Brain microvascular endothelial cell (primary cell): ENCODE measurements around the gene AMN.
A peak's percentile ranks its signal among the peaks of the same experiment; 100 is the strongest.
"Not testable (repeated sequence)": the region's sequence is repeated elsewhere in the genome, so short reads cannot be mapped to it uniquely, and the experiment has no call there.

Experiments used
- DNase-seq: peaks from one replicate; pipeline ENCODE4 v3.0.0-alpha.2; 2020
- H3K27ac ChIP-seq: fragments of 250-450 bp; sonication (Bioruptor Pico); 2 replicates; pipeline ENCODE4 v1.5.1; 2020; ENCODE audit warnings: mild to moderate bottlenecking, moderate library complexity
- H3K27me3 ChIP-seq: fragments of 250-450 bp; sonication (Bioruptor Pico); replicated peaks from 2 replicates; pipeline ENCODE4 v1.5.1; 2020; ENCODE audit warnings: mild to moderate bottlenecking
- H3K36me3 ChIP-seq: fragments of 250-450 bp; sonication (Bioruptor Pico); replicated peaks from 2 replicates; pipeline ENCODE4 v1.5.1; 2020; ENCODE audit warnings: mild to moderate bottlenecking
- H3K4me3 ChIP-seq: 2 replicates; pipeline ENCODE4 v1.5.1; 2011; ENCODE audit warnings: low read depth, mild to moderate bottlenecking, control low read depth, low read length, moderate library complexity
- in situ Hi-C: cut with HindIII; loops from 2 replicates; pipeline ENCODE4 v1.10.0; 2017; ENCODE audit warnings: low sequenced_read_pairs, low pct_ligation_motif_present
- TF ChIP-seq, protein P1 (sequence below): IDR thresholded peaks from 2 replicates; pipeline ENCODE4 v1.5.1; 2011; ENCODE audit warnings: low read depth, mild to moderate bottlenecking, moderate library complexity, low read length, control low read depth, inconsistent platforms; ENCODE audit errors: missing control alignments

The AMN gene

DNA sequence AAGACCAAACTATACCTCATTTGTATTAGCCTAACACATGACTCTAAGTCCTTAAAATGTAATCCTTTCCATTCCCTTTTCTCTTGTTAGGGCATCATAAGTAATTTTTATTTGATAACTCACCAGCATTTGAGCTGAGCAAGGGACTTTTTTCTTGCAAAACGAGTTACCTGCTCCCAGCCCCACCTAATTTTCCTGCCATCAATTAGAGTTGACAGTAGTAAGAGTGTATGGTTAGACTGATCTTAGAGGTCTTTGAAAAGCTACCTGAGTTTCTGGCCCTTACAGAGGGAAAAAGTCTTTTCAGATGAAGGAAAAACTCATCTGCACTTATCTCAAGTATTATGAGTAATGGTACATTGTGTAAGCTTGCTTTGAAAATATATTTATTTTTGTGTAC lies 33.7 kb upstream of the AMN start:
- in situ Hi-C loops, result no loop called here
- DNase-seq, result no peak
- Histone ChIP-seq H3K27me3 (no peaks in the 10 kb centered on the region), H3K36me3 (peaks cover 20% of the 10 kb centered on the region), H3K27ac (no peak overlapping the region), H3K4me3 (no peak overlapping the region)
- TF ChIP-seq, protein P1, sequence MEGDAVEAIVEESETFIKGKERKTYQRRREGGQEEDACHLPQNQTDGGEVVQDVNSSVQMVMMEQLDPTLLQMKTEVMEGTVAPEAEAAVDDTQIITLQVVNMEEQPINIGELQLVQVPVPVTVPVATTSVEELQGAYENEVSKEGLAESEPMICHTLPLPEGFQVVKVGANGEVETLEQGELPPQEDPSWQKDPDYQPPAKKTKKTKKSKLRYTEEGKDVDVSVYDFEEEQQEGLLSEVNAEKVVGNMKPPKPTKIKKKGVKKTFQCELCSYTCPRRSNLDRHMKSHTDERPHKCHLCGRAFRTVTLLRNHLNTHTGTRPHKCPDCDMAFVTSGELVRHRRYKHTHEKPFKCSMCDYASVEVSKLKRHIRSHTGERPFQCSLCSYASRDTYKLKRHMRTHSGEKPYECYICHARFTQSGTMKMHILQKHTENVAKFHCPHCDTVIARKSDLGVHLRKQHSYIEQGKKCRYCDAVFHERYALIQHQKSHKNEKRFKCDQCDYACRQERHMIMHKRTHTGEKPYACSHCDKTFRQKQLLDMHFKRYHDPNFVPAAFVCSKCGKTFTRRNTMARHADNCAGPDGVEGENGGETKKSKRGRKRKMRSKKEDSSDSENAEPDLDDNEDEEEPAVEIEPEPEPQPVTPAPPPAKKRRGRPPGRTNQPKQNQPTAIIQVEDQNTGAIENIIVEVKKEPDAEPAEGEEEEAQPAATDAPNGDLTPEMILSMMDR, result no peak

DNA sequence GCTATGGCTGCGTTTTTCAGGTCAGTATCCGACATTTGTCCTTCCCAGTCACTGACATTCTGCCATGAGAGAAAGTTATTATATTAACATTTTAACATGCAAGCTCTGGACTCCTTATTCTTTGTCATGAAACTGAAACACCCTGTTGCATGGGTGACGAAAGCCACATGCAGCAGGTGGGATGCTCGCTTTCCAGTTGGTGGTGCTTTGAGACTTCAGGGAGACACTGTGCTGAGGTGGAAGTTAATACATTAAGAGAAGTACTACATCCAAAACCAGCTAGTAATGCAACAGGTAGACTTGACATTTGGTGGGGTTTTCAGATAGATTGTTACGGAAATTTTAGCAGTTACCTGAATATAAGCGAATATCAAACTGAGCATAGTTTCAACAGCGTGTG lies 32.8 kb upstream of the AMN start:
- DNase-seq, result no peak
- peaks cover 22% of the 10 kb centered on the region for H3K36me3 ChIP-seq
- in situ Hi-C loops, result no loop called here
- no peak overlapping the region for H3K27ac ChIP-seq
- TF ChIP-seq, protein P1, result no peak
- H3K27me3 ChIP-seq, result no peaks in the 10 kb centered on the region
- no peak overlapping the region for H3K4me3 ChIP-seq

DNA sequence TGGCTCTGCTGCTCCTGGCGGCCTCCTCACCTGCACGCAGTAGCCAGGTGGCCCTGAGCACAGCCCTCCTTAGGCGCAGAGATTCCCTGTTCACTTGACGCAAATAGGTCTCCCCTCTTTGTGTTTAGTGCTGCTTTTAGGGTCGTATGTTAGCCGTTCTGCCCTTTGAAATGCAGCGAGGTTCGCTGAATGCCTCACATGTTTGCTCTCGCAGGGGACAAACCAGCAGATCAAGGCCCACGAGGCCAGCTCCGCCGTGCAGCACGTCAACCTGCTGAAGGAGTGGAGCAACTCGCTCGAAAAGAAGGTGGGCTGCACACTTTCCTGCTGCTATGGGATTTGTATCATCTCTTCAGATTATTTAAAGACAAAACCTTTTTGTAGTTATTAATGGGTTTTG lies 31.4 kb upstream of the AMN start:
- DNase-seq, result no peak
- TF ChIP-seq, protein P1, result no peak
- H3K36me3 ChIP-seq, result peaks cover 22% of the 10 kb centered on the region

DNA sequence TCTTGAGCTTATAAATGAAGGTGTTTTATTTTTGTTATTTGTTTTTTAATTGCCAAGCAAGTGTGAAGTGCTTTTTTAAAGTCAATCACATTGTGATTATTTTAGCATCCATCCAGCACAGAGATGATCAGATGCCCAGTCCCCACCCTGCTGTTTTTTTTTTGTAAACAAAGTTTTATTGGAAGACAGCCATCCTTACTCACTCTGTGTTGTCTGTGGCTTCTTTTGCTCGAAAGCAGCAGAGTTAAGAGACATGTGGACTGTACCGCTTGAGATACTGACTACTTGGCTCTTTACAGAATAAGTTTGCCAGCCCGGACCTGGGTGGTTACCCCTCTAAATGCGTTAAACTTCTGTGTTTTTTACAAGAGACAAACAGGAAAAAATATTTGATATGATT lies 30.9 kb upstream of the AMN start:
- no peak overlapping the region for H3K27ac ChIP-seq
- H3K27me3 ChIP-seq, result no peaks in the 10 kb centered on the region
- in situ Hi-C loops, result no loop called here
- peak; percentile 7 for DNase-seq
- H3K4me3 ChIP-seq, result no peak overlapping the region
- peaks cover 18% of the 10 kb centered on the region for H3K36me3 ChIP-seq
- TF ChIP-seq, protein P1, result no peak

More for the DNA sequence above, 31.4 kb upstream of the AMN start:
- Histone ChIP-seq H3K27ac (no peak overlapping the region), H3K4me3 (no peak overlapping the region), H3K27me3 (no peaks in the 10 kb centered on the region)
- in situ Hi-C loops, result no loop called here

DNA sequence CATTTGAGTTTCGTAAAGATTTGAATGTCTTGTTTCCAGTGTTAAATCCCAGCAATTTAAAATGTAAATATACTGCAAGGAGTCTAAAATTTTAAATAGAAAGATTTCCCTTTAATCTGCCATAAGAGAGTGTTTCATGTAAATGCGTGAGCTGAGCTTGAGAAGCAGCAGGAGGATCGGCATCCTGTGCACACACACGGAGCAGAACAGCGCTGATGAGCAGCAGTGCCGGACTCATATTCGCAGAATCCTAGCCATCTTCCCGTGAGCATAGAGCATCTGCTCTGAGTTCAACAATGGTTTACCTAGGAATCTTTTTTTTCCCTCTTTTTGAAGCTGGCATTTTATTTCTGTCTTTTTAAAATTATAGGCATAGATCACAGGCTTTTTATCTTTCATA lies 29.8 kb upstream of the AMN start:
- H3K27ac ChIP-seq, result no peak overlapping the region
- TF ChIP-seq, protein P1, result no peak
- DNase-seq, result no peak
- in situ Hi-C loops, result no loop called here
- peaks cover 11% of the 10 kb centered on the region for H3K36me3 ChIP-seq
- H3K4me3 ChIP-seq, result no peak overlapping the region
- H3K27me3 ChIP-seq, result no peaks in the 10 kb centered on the region

DNA sequence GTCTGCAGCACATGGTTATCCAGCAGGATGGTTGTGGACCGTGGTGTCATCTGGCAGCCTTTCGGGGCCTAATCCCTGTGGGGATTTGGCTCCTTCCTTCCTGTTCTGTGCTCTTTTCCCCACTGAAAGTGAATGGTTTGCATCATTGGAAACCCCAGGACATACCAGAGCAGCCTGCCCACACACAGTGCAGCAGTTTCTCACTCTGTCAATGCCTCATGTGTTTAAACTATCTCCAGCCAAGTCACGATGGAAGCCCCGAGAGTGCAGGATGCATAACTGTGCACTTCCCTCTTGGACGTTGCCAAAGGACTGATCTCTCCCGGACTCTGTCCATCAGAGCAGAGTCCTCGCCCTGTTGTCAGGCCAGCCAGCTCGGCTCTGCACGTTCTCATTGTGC lies 29.0 kb upstream of the AMN start:
- H3K27me3 ChIP-seq, result no peaks in the 10 kb centered on the region
- in situ Hi-C loops, result no loop called here
- H3K4me3 ChIP-seq, result no peak overlapping the region
- H3K27ac ChIP-seq, result peak overlapping the region; percentile 28
- H3K36me3 ChIP-seq, result peaks cover 11% of the 10 kb centered on the region
- DNase-seq, result peak; percentile 89
- TF ChIP-seq, protein P1, result no peak

DNA sequence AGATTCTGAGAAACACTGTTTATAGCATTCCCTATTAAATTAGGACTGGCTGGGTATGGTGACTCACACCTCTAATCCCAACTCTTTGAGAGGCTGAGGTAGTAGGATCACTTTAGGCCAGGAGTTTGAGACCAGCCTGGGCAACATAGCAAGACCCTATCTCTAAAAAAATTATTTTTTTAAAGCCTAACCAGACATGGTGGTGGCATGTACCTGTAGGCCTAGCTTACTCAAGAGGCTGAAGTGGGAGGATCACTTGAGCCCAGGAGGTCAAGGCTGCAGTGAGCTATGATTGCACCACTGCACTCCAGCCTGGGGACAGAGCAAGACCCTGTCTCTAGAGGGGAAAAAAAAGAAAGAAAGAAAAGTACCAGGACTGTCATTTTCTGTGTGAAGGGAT lies 25.7 kb upstream of the AMN start:
- H3K4me3 ChIP-seq, in situ Hi-C loops, H3K27me3 ChIP-seq, H3K27ac ChIP-seq, DNase-seq: not testable (repeated sequence)
- peaks cover 11% of the 10 kb centered on the region for H3K36me3 ChIP-seq
